K562 (cell line): ENCODE data around the gene ZDHHC17. TPM values are rescaled to one million over a fixed set of nuclear protein-coding genes. Genes with fewer than 3 reads are reported as not detected.

Source experiments
- ATAC-seq: fragments of 200-7000 bp; cut with Tn5 transposase; 3 replicates; pipeline ENCODE4 v1.9.1; 2020; ENCODE audit warnings: moderate library complexity
- BruUV-seq: library from RNA; stranded (reverse); fragments of 400-500 nt; replicated peaks from 2 replicates; lab custom pipeline; 2021; lab: Mats Ljungman, UMichigan
- CTCF ChIA-PET: fragments of 300-600 bp; formaldehyde crosslinking; extraction: SDS; loops from one replicate; lab custom pipeline; 2021; ENCODE audit warnings: low intra/inter-chr PET ratio; lab: Yijun Ruan, JAX
- POLR2A ChIA-PET: fragments of 300-600, 350-650 bp; sonication (Branson Sonifier 250); formaldehyde crosslinking; extraction: SDS; loops from one replicate; lab custom pipeline; 2021; ENCODE audit warnings: antibody characterized with exemption, inconsistent platforms; lab: Yijun Ruan, JAX
- DNase-seq, 4 experiments: peaks; one replicate each; pipeline versions ENCODE4 v3.0.0 to v3.0.0-alpha.2; 2011 to 2018; ENCODE audit warnings: low spot score in 3 of 4, mixed read lengths in 3 of 4; ENCODE audit errors: extremely low read depth in 1 of 4
- FAIRE-seq: peaks from 2 replicates; lab custom pipeline; 2011; peaks lifted over from hg19 to GRCh38; lab: Jason Lieb, UNC
- H2AFZ ChIP-seq: 2 replicates; pipeline ENCODE4 v1.6.0; 2011; ENCODE audit warnings: low read depth, low read length, control low read depth, inconsistent platforms
- H3K27ac ChIP-seq: fragments of 200-600 bp; 3 replicates; pipeline ENCODE4 v1.8.0; 2011; ENCODE audit warnings: low read depth, mild to moderate bottlenecking, control low read depth, inconsistent platforms, low read length, moderate library complexity, mixed read lengths; ENCODE audit errors: extremely low read depth
- H3K27me3 ChIP-seq, 2 experiments: fragments of 300-600 bp in 1 of 2; 2 replicates in 1 of 2; 3 replicates in 1 of 2; pipeline versions ENCODE4 v1.6.0 to v1.8.0; 2011; ENCODE audit warnings: inconsistent platforms in 2 of 2, low read length in 2 of 2, mild to moderate bottlenecking in 1 of 2, mixed read lengths in 1 of 2, moderate library complexity in 1 of 2; ENCODE audit not compliant: control insufficient read depth in 2 of 2, insufficient read depth in 2 of 2
- H3K36me3 ChIP-seq: fragments of 300-600 bp; 3 replicates; pipeline ENCODE4 v1.8.0; 2011; ENCODE audit warnings: mild to moderate bottlenecking, low read length, inconsistent platforms; ENCODE audit not compliant: control insufficient read depth, insufficient read depth
- H3K4me1 ChIP-seq, 2 experiments: fragments of 200-600 bp in 1 of 2; replicated peaks in 1 of 2; 2 replicates in 1 of 2; 3 replicates in 1 of 2; pipeline versions ENCODE4 v1.5.1 to v1.8.0; 2011; ENCODE audit warnings: inconsistent platforms in 2 of 2, low read length in 2 of 2, mild to moderate bottlenecking in 1 of 2, mixed read lengths in 1 of 2, moderate library complexity in 1 of 2; ENCODE audit not compliant: control insufficient read depth in 2 of 2, insufficient read depth in 2 of 2
- H3K4me2 ChIP-seq: 2 replicates; pipeline ENCODE4 v1.6.1; 2011; ENCODE audit warnings: low read length, control low read depth, inconsistent platforms, mixed read lengths; ENCODE audit not compliant: insufficient read depth
- H3K4me3 ChIP-seq: fragments of 200-600 bp; sonication (generic), shearing (Covaris generic); 2 replicates; pipeline ENCODE4 v1.5.1; 2016; ENCODE audit warnings: control low read depth, inconsistent platforms
- H3K79me2 ChIP-seq: fragments of 200-600 bp; 3 replicates; pipeline ENCODE4 v1.8.0; 2011; ENCODE audit warnings: low read length, inconsistent platforms; ENCODE audit not compliant: control insufficient read depth, insufficient read depth
- H3K9ac ChIP-seq, 2 experiments: 2 replicates each; pipeline versions ENCODE4 v1.6.0 to v1.6.1; 2011; ENCODE audit warnings: low read depth in 2 of 2, low read length in 2 of 2, control low read depth in 1 of 2, inconsistent platforms in 1 of 2, mild to moderate bottlenecking in 1 of 2, mixed read lengths in 1 of 2; ENCODE audit not compliant: insufficient read depth in 1 of 2
- H3K9me1 ChIP-seq: one replicate; pipeline ENCODE4 v1.6.0; 2011; ENCODE audit warnings: inconsistent platforms, mild to moderate bottlenecking, low read length, moderate library complexity; ENCODE audit not compliant: control insufficient read depth, insufficient read depth
- H3K9me3 ChIP-seq: replicated peaks from 2 replicates; pipeline ENCODE4 v1.5.1; 2011; ENCODE audit warnings: low read depth, low read length, inconsistent platforms; ENCODE audit not compliant: control insufficient read depth, insufficient read depth
- H4K20me1 ChIP-seq: replicated peaks from 2 replicates; pipeline ENCODE4 v1.6.1; 2011; ENCODE audit warnings: low read length, inconsistent platforms, mixed read lengths; ENCODE audit not compliant: control insufficient read depth, insufficient read depth
- C11orf30 ChIP-seq: fragments of 450-650 bp; IDR thresholded peaks from 2 replicates; pipeline ENCODE4 v1.6.1; 2016; ENCODE audit warnings: low read depth, mild to moderate bottlenecking
- DDX20 ChIP-seq: fragments of 450-650 bp; IDR thresholded peaks from 2 replicates; pipeline ENCODE4 v1.6.1; 2016; ENCODE audit warnings: missing genetic modification characterization, low read depth, mild to moderate bottlenecking, missing compliant biosample characterization, moderate library complexity
- GATA2 ChIP-seq: sonication (generic); formaldehyde crosslinking; IDR thresholded peaks from 2 replicates; pipeline ENCODE4 v1.4.0; 2020; ENCODE audit warnings: mild to moderate bottlenecking, missing genetic modification reagents
- L3MBTL2 ChIP-seq: fragments of 450-650 bp; IDR thresholded peaks from 2 replicates; pipeline ENCODE4 v1.6.1; 2016; ENCODE audit warnings: mild to moderate bottlenecking, moderate library complexity
- MAFF ChIP-seq: IDR thresholded peaks from 2 replicates; pipeline ENCODE4 v1.6.1; 2012; ENCODE audit warnings: low read length, improper control_type of control experiment
- MAFG ChIP-seq: fragments of 450-650 bp; conservative IDR thresholded peaks from 2 replicates; pipeline ENCODE4 v1.6.1; 2016; ENCODE audit warnings: missing genetic modification characterization, missing compliant biosample characterization
- POLR3G ChIP-seq: IDR thresholded peaks from 2 replicates; pipeline ENCODE4 v1.6.1; 2011; ENCODE audit not compliant: insufficient read length, insufficient replicate concordance; ENCODE audit errors: extremely low read depth
- PREB ChIP-seq: sonication (generic); formaldehyde crosslinking; IDR thresholded peaks from 2 replicates; pipeline ENCODE4 v1.8.1; 2023; ENCODE audit warnings: mild to moderate bottlenecking, missing genetic modification reagents
- RNF2 ChIP-seq: sonication (generic); IDR thresholded peaks from 2 replicates; pipeline ENCODE4 v1.6.1; 2016
- ZNF224 ChIP-seq: sonication (generic); formaldehyde crosslinking; IDR thresholded peaks from 2 replicates; pipeline ENCODE4 v1.8.0; 2022; ENCODE audit warnings: mild to moderate bottlenecking, missing genetic modification reagents
- ZNF316 ChIP-seq: fragments of 450-650 bp; IDR thresholded peaks from 2 replicates; pipeline ENCODE4 v1.6.1; 2016
- WGBS: fragments of 100-300 bp; shearing (Covaris generic); methylation state at CpG from one replicate; pipeline ENCODE4 v1.1.6; 2016; ENCODE audit warnings: low coverage, mixed read lengths; ENCODE audit not compliant: insufficient coverage; ENCODE audit errors: missing lambda C conversion rate; 5-methylcytosine and 5-hydroxymethylcytosine counted together
- in situ Hi-C: fragments of 300-500 bp; cut with MboI; formaldehyde crosslinking; loops from 4 replicates; pipeline ENCODE4 v1.15.0; 2018; ENCODE audit warnings: inconsistent platforms, mixed read lengths
- intact Hi-C: fragments of 100-400 bp; cut with micrococcal nuclease; formaldehyde crosslinking; loops from 2 replicates; pipeline ENCODE4 v1.14.2; 2022
- polyA plus RNA-seq, 8 experiments: library from polyadenylated mRNA; depleted of rRNA in 4 of 8; stranded (reverse) in 5 of 8; unstranded in 3 of 8; fragments of >200 nt; fragmentation: Nextera tagmentation in 2 of 8; fragmentation: Illumina TruSeq in 1 of 8; extraction: Ambion mirVana in 2 of 8; extraction: Trizol in 1 of 8; gene quantifications; 2 replicates each; pipeline versions ENCODE4 v1.2.1 to v1.2.3, GENCODE V29; 2011 to 2014; ENCODE audit warnings: inconsistent platforms in 1 of 8, missing spikeins in 1 of 8
- total RNA-seq, 7 experiments: library from RNA; depleted of rRNA in 6 of 7; stranded (reverse); fragments of >200 nt in 6 of 7; fragmentation: Illumina TruSeq in 2 of 7; extraction: Trizol in 2 of 7; gene quantifications; 2 replicates each; pipeline versions ENCODE4 v1.2.1 to v1.2.3, GENCODE V29; 2011 to 2021; ENCODE audit warnings: low replicate concordance in 1 of 7
- TF ChIP-seq, protein P1 (sequence below): sonication (generic); formaldehyde crosslinking; IDR thresholded peaks from 2 replicates; pipeline ENCODE4 v1.4.0; 2020; ENCODE audit warnings: mild to moderate bottlenecking, missing genetic modification reagents
- TF ChIP-seq, protein P2 (sequence below): fragments of 250-450 bp; sonication (Bioruptor Pico); IDR thresholded peaks from 2 replicates; pipeline ENCODE4 v1.4.0; 2020; ENCODE audit warnings: mild to moderate bottlenecking, moderate library complexity
- TF ChIP-seq, protein P3 (sequence below): sonication (generic); formaldehyde crosslinking; IDR thresholded peaks from 2 replicates; pipeline ENCODE4 v1.8.0; 2023; ENCODE audit warnings: missing genetic modification reagents, mild to moderate bottlenecking, borderline replicate concordance

Gene ZDHHC17
- total and polyA plus RNA-seq, 9 of the 15 experiments (the other 6 are each of a cell fraction or from before 2014, with no cell fraction given) = 6.7 to 66.0 (median 27.5) TPM

- Histone ChIP-seq H3K27me3 (no peaks in the 10 kb centered on the region; a peak in 1 of 5 replicates), H3K9me1 (no peaks in the 10 kb centered on the region), H3K4me2 (no peak overlapping the region), H4K20me1 (no peaks in the 10 kb centered on the region), H3K9me3 (no peaks in the 10 kb centered on the region; the same call in 1 of the 2 replicates), H3K4me1 (no peaks in the 10 kb centered on the region), H3K27ac (no peak overlapping the region), H3K4me3 (no peak overlapping the region), H3K36me3 (no peaks in the 10 kb centered on the region), H3K9ac (no peak overlapping the region), H2AFZ (no peak overlapping the region), H3K79me2 (no peaks in the 10 kb centered on the region)
- ChIA-PET POLR2A (no interaction called here), CTCF (no interaction called here)
- BruUV-seq = no TSS peak
- intact Hi-C loops (no loop called here), in situ Hi-C loops (no loop called here)
- ATAC-seq = no peak
- 27% methylated on average over 2 of the region's 2 CpGs for WGBS
- FAIRE-seq = no peak
- DNase-seq = no peak
- TF ChIP-seq PREB (CRISPR knock-in tag) (no peak), MAFG (tag) (peak; percentile 30; the same call in 1 of the 2 replicates), GATA2 (CRISPR knock-in tag) (no peak), RNF2 (no peak), DDX20 (tag) (no peak), POLR3G (no peak), C11orf30 (peak; percentile 44; the same call in 1 of the 2 replicates), L3MBTL2 (no peak), ZNF316 (peak; percentile 66), ZNF224 (CRISPR knock-in tag) (no peak), MAFF (peak; percentile 19; the same call in 1 of the 2 replicates)
- TF ChIP-seq, protein P1, sequence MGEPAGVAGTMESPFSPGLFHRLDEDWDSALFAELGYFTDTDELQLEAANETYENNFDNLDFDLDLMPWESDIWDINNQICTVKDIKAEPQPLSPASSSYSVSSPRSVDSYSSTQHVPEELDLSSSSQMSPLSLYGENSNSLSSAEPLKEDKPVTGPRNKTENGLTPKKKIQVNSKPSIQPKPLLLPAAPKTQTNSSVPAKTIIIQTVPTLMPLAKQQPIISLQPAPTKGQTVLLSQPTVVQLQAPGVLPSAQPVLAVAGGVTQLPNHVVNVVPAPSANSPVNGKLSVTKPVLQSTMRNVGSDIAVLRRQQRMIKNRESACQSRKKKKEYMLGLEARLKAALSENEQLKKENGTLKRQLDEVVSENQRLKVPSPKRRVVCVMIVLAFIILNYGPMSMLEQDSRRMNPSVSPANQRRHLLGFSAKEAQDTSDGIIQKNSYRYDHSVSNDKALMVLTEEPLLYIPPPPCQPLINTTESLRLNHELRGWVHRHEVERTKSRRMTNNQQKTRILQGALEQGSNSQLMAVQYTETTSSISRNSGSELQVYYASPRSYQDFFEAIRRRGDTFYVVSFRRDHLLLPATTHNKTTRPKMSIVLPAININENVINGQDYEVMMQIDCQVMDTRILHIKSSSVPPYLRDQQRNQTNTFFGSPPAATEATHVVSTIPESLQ (CRISPR knock-in tag) = no peak
- TF ChIP-seq, protein P2, sequence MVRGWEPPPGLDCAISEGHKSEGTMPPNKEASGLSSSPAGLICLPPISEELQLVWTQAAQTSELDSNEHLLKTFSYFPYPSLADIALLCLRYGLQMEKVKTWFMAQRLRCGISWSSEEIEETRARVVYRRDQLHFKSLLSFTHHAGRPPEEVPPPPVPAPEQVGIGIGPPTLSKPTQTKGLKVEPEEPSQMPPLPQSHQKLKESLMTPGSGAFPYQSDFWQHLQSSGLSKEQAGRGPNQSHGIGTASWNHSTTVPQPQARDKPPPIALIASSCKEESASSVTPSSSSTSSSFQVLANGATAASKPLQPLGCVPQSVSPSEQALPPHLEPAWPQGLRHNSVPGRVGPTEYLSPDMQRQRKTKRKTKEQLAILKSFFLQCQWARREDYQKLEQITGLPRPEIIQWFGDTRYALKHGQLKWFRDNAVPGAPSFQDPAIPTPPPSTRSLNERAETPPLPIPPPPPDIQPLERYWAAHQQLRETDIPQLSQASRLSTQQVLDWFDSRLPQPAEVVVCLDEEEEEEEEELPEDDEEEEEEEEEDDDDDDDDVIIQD (CRISPR knock-in tag) = no peak
- TF ChIP-seq, protein P3, sequence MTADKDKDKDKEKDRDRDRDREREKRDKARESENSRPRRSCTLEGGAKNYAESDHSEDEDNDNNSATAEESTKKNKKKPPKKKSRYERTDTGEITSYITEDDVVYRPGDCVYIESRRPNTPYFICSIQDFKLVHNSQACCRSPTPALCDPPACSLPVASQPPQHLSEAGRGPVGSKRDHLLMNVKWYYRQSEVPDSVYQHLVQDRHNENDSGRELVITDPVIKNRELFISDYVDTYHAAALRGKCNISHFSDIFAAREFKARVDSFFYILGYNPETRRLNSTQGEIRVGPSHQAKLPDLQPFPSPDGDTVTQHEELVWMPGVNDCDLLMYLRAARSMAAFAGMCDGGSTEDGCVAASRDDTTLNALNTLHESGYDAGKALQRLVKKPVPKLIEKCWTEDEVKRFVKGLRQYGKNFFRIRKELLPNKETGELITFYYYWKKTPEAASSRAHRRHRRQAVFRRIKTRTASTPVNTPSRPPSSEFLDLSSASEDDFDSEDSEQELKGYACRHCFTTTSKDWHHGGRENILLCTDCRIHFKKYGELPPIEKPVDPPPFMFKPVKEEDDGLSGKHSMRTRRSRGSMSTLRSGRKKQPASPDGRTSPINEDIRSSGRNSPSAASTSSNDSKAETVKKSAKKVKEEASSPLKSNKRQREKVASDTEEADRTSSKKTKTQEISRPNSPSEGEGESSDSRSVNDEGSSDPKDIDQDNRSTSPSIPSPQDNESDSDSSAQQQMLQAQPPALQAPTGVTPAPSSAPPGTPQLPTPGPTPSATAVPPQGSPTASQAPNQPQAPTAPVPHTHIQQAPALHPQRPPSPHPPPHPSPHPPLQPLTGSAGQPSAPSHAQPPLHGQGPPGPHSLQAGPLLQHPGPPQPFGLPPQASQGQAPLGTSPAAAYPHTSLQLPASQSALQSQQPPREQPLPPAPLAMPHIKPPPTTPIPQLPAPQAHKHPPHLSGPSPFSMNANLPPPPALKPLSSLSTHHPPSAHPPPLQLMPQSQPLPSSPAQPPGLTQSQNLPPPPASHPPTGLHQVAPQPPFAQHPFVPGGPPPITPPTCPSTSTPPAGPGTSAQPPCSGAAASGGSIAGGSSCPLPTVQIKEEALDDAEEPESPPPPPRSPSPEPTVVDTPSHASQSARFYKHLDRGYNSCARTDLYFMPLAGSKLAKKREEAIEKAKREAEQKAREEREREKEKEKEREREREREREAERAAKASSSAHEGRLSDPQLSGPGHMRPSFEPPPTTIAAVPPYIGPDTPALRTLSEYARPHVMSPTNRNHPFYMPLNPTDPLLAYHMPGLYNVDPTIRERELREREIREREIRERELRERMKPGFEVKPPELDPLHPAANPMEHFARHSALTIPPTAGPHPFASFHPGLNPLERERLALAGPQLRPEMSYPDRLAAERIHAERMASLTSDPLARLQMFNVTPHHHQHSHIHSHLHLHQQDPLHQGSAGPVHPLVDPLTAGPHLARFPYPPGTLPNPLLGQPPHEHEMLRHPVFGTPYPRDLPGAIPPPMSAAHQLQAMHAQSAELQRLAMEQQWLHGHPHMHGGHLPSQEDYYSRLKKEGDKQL = no peak
Observed at GRCh38 chr12:76899522-76899921, 135.6 kb downstream of the ZDHHC17 start.
